GM18519 (cell line): ENCODE results near the gene TBC1D1.
"Not testable (repeated sequence)": the region's sequence is repeated elsewhere in the genome, so short reads cannot be mapped to it uniquely, and the experiment has no call there.

Experiments used
- ATAC-seq: cut with Tn5 transposase; IDR thresholded peaks from one replicate; pipeline ENCODE4 v1.9.1; 2021; ENCODE audit warnings: mild to moderate bottlenecking, moderate library complexity; ENCODE audit not compliant: unreplicated experiment, low FRiP score

The TBC1D1 gene

GRCh38 chr4:37917388-37917787 lies 26.5 kb downstream of the TBC1D1 start:
- no peak for ATAC-seq

GRCh38 chr4:37918653-37919052 lies 27.8 kb downstream of the TBC1D1 start:
- ATAC-seq: no peak

GRCh38 chr4:37922328-37922727 lies 31.4 kb downstream of the TBC1D1 start:
- ATAC-seq: no peak

- not testable (repeated sequence) for ATAC-seq
Observed at GRCh38 chr4:37923089-37923488, 32.2 kb downstream of the TBC1D1 start.

- ATAC-seq: no peak
Observed at GRCh38 chr4:37924946-37925345, 34.1 kb downstream of the TBC1D1 start.

GRCh38 chr4:37927434-37927833 lies 36.5 kb downstream of the TBC1D1 start:
- ATAC-seq: no peak

- no peak for ATAC-seq
Observed at GRCh38 chr4:37928426-37929416, 37.8 kb downstream of the TBC1D1 start.

- no peak for ATAC-seq
Observed at GRCh38 chr4:37934096-37934495, 43.2 kb downstream of the TBC1D1 start.

- no peak for ATAC-seq
Observed at GRCh38 chr4:37934609-37935008, 43.7 kb downstream of the TBC1D1 start.

- no peak for ATAC-seq
Observed at GRCh38 chr4:37935026-37935425, 44.1 kb downstream of the TBC1D1 start.

GRCh38 chr4:37936889-37937498 lies 46.1 kb downstream of the TBC1D1 start:
- no peak for ATAC-seq

- no peak for ATAC-seq
Observed at GRCh38 chr4:37938208-37938607, 47.3 kb downstream of the TBC1D1 start.

GRCh38 chr4:37946503-37947179 lies 55.8 kb downstream of the TBC1D1 start:
- ATAC-seq: no peak

- no peak for ATAC-seq
Observed at GRCh38 chr4:37948542-37948941, 57.7 kb downstream of the TBC1D1 start.

- ATAC-seq: no peak
Observed at GRCh38 chr4:37949636-37950426, 58.9 kb downstream of the TBC1D1 start.

GRCh38 chr4:37951461-37952352 lies 60.8 kb downstream of the TBC1D1 start:
- ATAC-seq: no peak

GRCh38 chr4:37953156-37953555 lies 62.3 kb downstream of the TBC1D1 start:
- ATAC-seq: no peak

GRCh38 chr4:37953620-37954293 lies 62.9 kb downstream of the TBC1D1 start:
- ATAC-seq: no peak

- no peak for ATAC-seq
Observed at GRCh38 chr4:37956941-37957340, 66.1 kb downstream of the TBC1D1 start.
